Measurements from ENCODE around the gene BTNL3. TPM values are rescaled to one million over a fixed set of nuclear protein-coding genes. Genes with fewer than 3 reads are reported as not detected.

Gene BTNL3
- total RNA-seq, result under 0.01 TPM in 2 replicates

GRCh38 chr5:180988592-180988991, at the start of gene BTNL3:
Gene BTNL3, plus strand, starts transcription at chr5:180988846. Its CDS starts 183 bp downstream, at chr5:180989029.

DNA sequence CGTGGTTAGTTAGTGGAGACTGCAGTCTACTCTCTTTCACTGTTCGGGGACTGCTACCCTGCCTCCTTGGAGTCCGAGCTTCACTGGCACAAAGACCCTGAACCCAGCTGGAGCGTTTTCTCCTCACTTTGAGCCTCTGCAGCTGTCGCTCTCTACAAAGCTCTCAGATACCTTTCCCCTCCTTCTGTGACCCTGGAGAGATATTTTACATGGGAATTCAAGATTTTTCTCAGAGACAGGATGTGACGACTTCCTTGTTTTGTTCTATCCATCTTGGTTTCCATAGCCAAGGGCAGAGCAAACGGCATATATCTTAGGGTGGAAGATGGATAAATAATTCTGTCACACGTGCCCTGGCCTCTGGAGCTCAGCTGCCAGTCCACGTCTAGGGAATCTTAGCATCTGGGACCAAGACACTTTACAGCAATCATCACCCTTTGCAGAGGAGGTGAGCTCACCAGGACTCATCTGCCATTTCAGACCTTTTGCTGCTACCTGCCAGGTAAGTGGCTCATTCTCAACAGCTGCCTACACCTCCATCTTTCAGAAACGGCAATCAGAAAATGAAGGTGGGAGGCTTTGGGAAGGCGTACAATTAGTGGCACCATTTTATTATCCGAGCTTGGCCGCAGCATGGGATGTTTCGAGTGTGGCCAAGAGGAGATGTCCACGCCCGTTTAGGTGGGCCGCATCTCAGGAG, 51.4 kb downstream of the BTNL3 start, which contains the start of gene BTNL9:
TSS of gene BTNL9 (plus strand) at position 336 of the 700 bp plus-strand sequence. CDS start 5,224 bp downstream, outside the sequence.

Other genes with a start within 250 kb of the BTNL3 start
- gene OR2Y1, start 248.8 kb upstream of the BTNL3 start, total RNA-seq, result not detected in 2 replicates
- 91.9 and 105 TPM in 2 replicates for gene MGAT1, start 186.0 kb upstream of the BTNL3 start, total RNA-seq
- gene ZFP62, start 127.6 kb upstream of the BTNL3 start, total RNA-seq, result 13.5 and 24.4 TPM in 2 replicates
- gene BTNL8, start 89.7 kb upstream of the BTNL3 start, total RNA-seq, result 0.09 and 0.22 TPM in 2 replicates
- 0.11 and 0.60 TPM in 2 replicates for gene BTNL9, start 51.4 kb downstream of the BTNL3 start, total RNA-seq
- gene OR2V1, start 142.3 kb downstream of the BTNL3 start, total RNA-seq, result not detected in 2 replicates
- gene OR2V2, start 158.7 kb downstream of the BTNL3 start, total RNA-seq, result 0.11 TPM in 1 of 2 replicates, not detected in the other
- 1.7 and 1.8 TPM in 2 replicates for gene TRIM7, start 216.3 kb downstream of the BTNL3 start, total RNA-seq
- 8.2 and 9.3 TPM in 2 replicates for gene TRIM41, start 234.4 kb downstream of the BTNL3 start, total RNA-seq